Aorta (tissue), 5 donors: ENCODE measurements around the gene SMG7. TPM values are rescaled to one million over a fixed set of nuclear protein-coding genes. Genes with fewer than 3 reads are reported as not detected.

Source experiments
- ATAC-seq: fragments of 200-7000 bp; cut with Tn5 transposase; one replicate; pipeline ENCODE4 v1.9.1; 2022; ENCODE audit warnings: moderate library complexity; ENCODE audit not compliant: low FRiP score
- DNase-seq, 2 donors: peaks; one replicate each; pipeline ENCODE4 v3.0.0-alpha.2; 2020
- H3K27ac ChIP-seq, 2 donors: one replicate each; pipeline ENCODE4 v1.5.1; 2013; ENCODE audit warnings: low read length in 2 of 2, mild to moderate bottlenecking in 2 of 2, moderate library complexity in 2 of 2, control low read depth in 1 of 2, inconsistent platforms in 1 of 2, low read depth in 1 of 2
- H3K27me3 ChIP-seq, 2 donors: one replicate each; pipeline ENCODE4 v1.6.1; 2013; ENCODE audit warnings: control low read depth in 1 of 2, low read length in 1 of 2, mild to moderate bottlenecking in 1 of 2, moderate library complexity in 1 of 2; ENCODE audit not compliant: insufficient read depth in 2 of 2, control insufficient read depth in 1 of 2
- H3K36me3 ChIP-seq, 2 donors: one replicate each; pipeline ENCODE4 v1.6.1; 2013; ENCODE audit warnings: control low read depth in 1 of 2, low read length in 1 of 2, mild to moderate bottlenecking in 1 of 2; ENCODE audit not compliant: insufficient read depth in 2 of 2, control insufficient read depth in 1 of 2
- H3K4me1 ChIP-seq, 2 donors: one replicate each; pipeline ENCODE4 v1.6.1; 2013; ENCODE audit warnings: low read length in 2 of 2, control low read depth in 1 of 2, mild to moderate bottlenecking in 1 of 2, moderate library complexity in 1 of 2; ENCODE audit not compliant: insufficient read depth in 2 of 2, control insufficient read depth in 1 of 2
- H3K4me3 ChIP-seq, 2 donors: one replicate each; pipeline ENCODE4 v1.5.1; 2013; ENCODE audit warnings: low read length in 2 of 2, control low read depth in 1 of 2, mild to moderate bottlenecking in 1 of 2
- H3K9me3 ChIP-seq: one replicate; pipeline ENCODE4 v1.6.1; 2013; ENCODE audit warnings: mild to moderate bottlenecking, low read length; ENCODE audit not compliant: control insufficient read depth
- WGBS, 2 donors: extraction: QIAGEN DNeasy Blood & Tissue Kit; methylation state at CpG; one replicate each; pipeline ENCODE4 v1.1.7; 2013; 5-methylcytosine and 5-hydroxymethylcytosine counted together
- intact Hi-C, 2 donors: fragments of 100-400 bp; cut with DNase I; formaldehyde crosslinking; loops; one replicate each; pipeline versions ENCODE4 v1.14.2 to v1.15.0; 2022
- polyA plus RNA-seq, 2 donors: library from polyadenylated mRNA; stranded (reverse); fragments of 200-250 nt; gene quantifications; one replicate each; pipeline ENCODE4 v1.2.3, GENCODE V29; 2013
- total RNA-seq, 2 donors: library from RNA; stranded (reverse); fragmentation: NEBNext Ultra II Directional; extraction: Animal tissue kit (Norgen Biotek cat#: 25700); gene quantifications; one replicate each; pipeline ENCODE4 v1.2.1, GENCODE V29; 2021
- donor health status: healthy with polysubstance abuse.
- donor health status: Bipolar disorder and iron deficiency.
- donor health status: DM: no; HTN: no; CAD: no.
- donor health status: DM: no; HTN: no; CAD: no.
- donor health status: DM: yes; HTN: yes; CAD: no.

SMG7 gene
- total and polyA plus RNA-seq, 4 donors = 7.4 to 51.0 (median 24.1) TPM

GRCh38 chr1:183508694-183509093, 36.4 kb downstream of the SMG7 start:
- WGBS, 2 donors = 93 to 95% methylated on average over 1 of the region's 1 CpG
- Histone ChIP-seq H3K27me3 (no peaks in the 10 kb centered on the region), H3K4me3 (no peak overlapping the region), H3K36me3 (no peaks in the 10 kb centered on the region), H3K27ac (no peak overlapping the region), H3K9me3 (no peaks in the 10 kb centered on the region), H3K4me1 (no peaks in the 10 kb centered on the region)
- ATAC-seq (no peak), DNase-seq (no peak)
- intact Hi-C loops = no loop called here

GRCh38 chr1:183512450-183512849, 40.2 kb downstream of the SMG7 start:
- ATAC-seq (no peak), DNase-seq (no peak)
- 79 to 85% methylated on average over 2 of the region's 2 CpGs for WGBS, 2 donors
- H3K27ac ChIP-seq = no peak overlapping the region
- H3K4me1 ChIP-seq = no peaks in the 10 kb centered on the region
- no peaks in the 10 kb centered on the region for H3K27me3 ChIP-seq
- peaks cover 0 to 2% of the 10 kb centered on the region in 2 donors for H3K36me3 ChIP-seq
- intact Hi-C loops = no loop called here
- H3K4me3 ChIP-seq = no peak overlapping the region
- H3K9me3 ChIP-seq = no peaks in the 10 kb centered on the region

GRCh38 chr1:183514235-183514634, 41.9 kb downstream of the SMG7 start:
- peaks cover 0 to 5% of the 10 kb centered on the region in 2 donors for H3K36me3 ChIP-seq
- DNase-seq = no peak
- WGBS, 2 donors = 91 to 100% methylated on average over 1 of the region's 1 CpG
- ATAC-seq = no peak
- no peaks in the 10 kb centered on the region for H3K27me3 ChIP-seq
- no peaks in the 10 kb centered on the region for H3K4me1 ChIP-seq
- no peak overlapping the region for H3K4me3 ChIP-seq
- intact Hi-C loops = no loop called here
- no peaks in the 10 kb centered on the region for H3K9me3 ChIP-seq
- no peak overlapping the region for H3K27ac ChIP-seq

GRCh38 chr1:183515002-183515689, 42.8 kb downstream of the SMG7 start:
- WGBS, 2 donors = 28% methylated on average over 2 of the region's 2 CpGs
- intact Hi-C loops = no loop called here
- Histone ChIP-seq H3K4me3 (no peak overlapping the region), H3K27me3 (no peaks in the 10 kb centered on the region), H3K36me3 (peaks cover 0 to 5% of the 10 kb centered on the region in 2 donors), H3K4me1 (no peaks in the 10 kb centered on the region), H3K9me3 (no peaks in the 10 kb centered on the region), H3K27ac (no peak overlapping the region)
- DNase-seq (no peak), ATAC-seq (no peak)

- WGBS, 2 donors = 89% methylated on average over 2 of the region's 2 CpGs
- no peak for ATAC-seq
- no peak for DNase-seq
- Histone ChIP-seq H3K36me3 (peaks cover 0 to 5% of the 10 kb centered on the region in 2 donors), H3K27me3 (no peaks in the 10 kb centered on the region), H3K9me3 (no peaks in the 10 kb centered on the region), H3K27ac (no peak overlapping the region), H3K4me3 (no peak overlapping the region), H3K4me1 (no peaks in the 10 kb centered on the region)
- intact Hi-C loops = no loop called here
These were observed 44.4 kb downstream of the SMG7 start for GRCh38 chr1:183516725-183517124.

GRCh38 chr1:183517401-183517800, 45.1 kb downstream of the SMG7 start:
- no peaks in the 10 kb centered on the region for H3K9me3 ChIP-seq
- H3K4me1 ChIP-seq = no peaks in the 10 kb centered on the region
- DNase-seq = no peak
- no peak overlapping the region for H3K4me3 ChIP-seq
- H3K27ac ChIP-seq = no peak overlapping the region
- intact Hi-C loops = no loop called here
- 88 to 89% methylated on average over 6 of the region's 6 CpGs for WGBS, 2 donors
- H3K27me3 ChIP-seq = no peaks in the 10 kb centered on the region
- no peak for ATAC-seq
- peaks cover 0 to 5% of the 10 kb centered on the region in 2 donors for H3K36me3 ChIP-seq

- no peak overlapping the region for H3K27ac ChIP-seq
These were observed 48.1 kb downstream of the SMG7 start for GRCh38 chr1:183520379-183520778.

GRCh38 chr1:183522104-183522503, 49.8 kb downstream of the SMG7 start:
- no peak overlapping the region for H3K4me3 ChIP-seq
- no peak overlapping the region for H3K27ac ChIP-seq
- peaks cover 0 to 5% of the 10 kb centered on the region in 2 donors for H3K36me3 ChIP-seq
- H3K9me3 ChIP-seq = no peaks in the 10 kb centered on the region
- intact Hi-C loops = no loop called here
- no peaks in the 10 kb centered on the region for H3K4me1 ChIP-seq
- no peak for DNase-seq
- no peaks in the 10 kb centered on the region for H3K27me3 ChIP-seq
- 88 to 94% methylated on average over 1 of the region's 1 CpG for WGBS, 2 donors
- no peak for ATAC-seq

More at GRCh38 chr1:183520379-183520778, 48.1 kb downstream of the SMG7 start:
- H3K36me3 ChIP-seq = peaks cover 0 to 5% of the 10 kb centered on the region in 2 donors
- no peak overlapping the region for H3K4me3 ChIP-seq
- H3K9me3 ChIP-seq = no peaks in the 10 kb centered on the region
- H3K27me3 ChIP-seq = no peaks in the 10 kb centered on the region
- intact Hi-C loops = no loop called here
- DNase-seq (no peak), ATAC-seq (no peak)
- H3K4me1 ChIP-seq = no peaks in the 10 kb centered on the region
- 80 to 86% methylated on average over 1 of the region's 1 CpG for WGBS, 2 donors

- ATAC-seq = no peak
- no peak for DNase-seq
- no peaks in the 10 kb centered on the region for H3K9me3 ChIP-seq
- no peak overlapping the region for H3K4me3 ChIP-seq
- no peak overlapping the region for H3K27ac ChIP-seq
- intact Hi-C loops = no loop called here
- H3K36me3 ChIP-seq = peaks cover 1 to 4% of the 10 kb centered on the region in 2 donors
- H3K27me3 ChIP-seq = no peaks in the 10 kb centered on the region
- no peaks in the 10 kb centered on the region for H3K4me1 ChIP-seq
- 94 to 98% methylated on average over 3 of the region's 3 CpGs for WGBS, 2 donors
These were observed 56.3 kb downstream of the SMG7 start for GRCh38 chr1:183528577-183528976.
